Measurements from ENCODE around the gene FCGBP.
"Not testable (repeated sequence)": the region's sequence is repeated elsewhere in the genome, so short reads cannot be mapped to it uniquely, and the experiment has no call there.

FCGBP gene

GRCh38 chr19:39906283-39906682, 28.2 kb downstream of the FCGBP start:
- TF ChIP-seq MYC (IDR thresholded peaks at IDR 0.05; ENCODE audit: low read depth, low read length) (no peak), MAX (IDR thresholded peaks at IDR 0.05; ENCODE audit: low read depth, low read length) (no peak), POLR2A (IDR thresholded peaks at IDR 0.05; ENCODE audit: extremely low read depth, insufficient read length) (no peak)
- TF ChIP-seq, protein P1, sequence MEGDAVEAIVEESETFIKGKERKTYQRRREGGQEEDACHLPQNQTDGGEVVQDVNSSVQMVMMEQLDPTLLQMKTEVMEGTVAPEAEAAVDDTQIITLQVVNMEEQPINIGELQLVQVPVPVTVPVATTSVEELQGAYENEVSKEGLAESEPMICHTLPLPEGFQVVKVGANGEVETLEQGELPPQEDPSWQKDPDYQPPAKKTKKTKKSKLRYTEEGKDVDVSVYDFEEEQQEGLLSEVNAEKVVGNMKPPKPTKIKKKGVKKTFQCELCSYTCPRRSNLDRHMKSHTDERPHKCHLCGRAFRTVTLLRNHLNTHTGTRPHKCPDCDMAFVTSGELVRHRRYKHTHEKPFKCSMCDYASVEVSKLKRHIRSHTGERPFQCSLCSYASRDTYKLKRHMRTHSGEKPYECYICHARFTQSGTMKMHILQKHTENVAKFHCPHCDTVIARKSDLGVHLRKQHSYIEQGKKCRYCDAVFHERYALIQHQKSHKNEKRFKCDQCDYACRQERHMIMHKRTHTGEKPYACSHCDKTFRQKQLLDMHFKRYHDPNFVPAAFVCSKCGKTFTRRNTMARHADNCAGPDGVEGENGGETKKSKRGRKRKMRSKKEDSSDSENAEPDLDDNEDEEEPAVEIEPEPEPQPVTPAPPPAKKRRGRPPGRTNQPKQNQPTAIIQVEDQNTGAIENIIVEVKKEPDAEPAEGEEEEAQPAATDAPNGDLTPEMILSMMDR (IDR thresholded peaks at IDR 0.05; ENCODE audit: low read depth, low read length) = no peak
- DNase-seq (ENCODE audit: low read depth) = no peak

GRCh38 chr19:39903486-39904091, 30.8 kb downstream of the FCGBP start:
- not testable (repeated sequence) for DNase-seq (ENCODE audit: low read depth); H3K4me3 ChIP-seq (ENCODE audit: low read depth, low read length)

More at GRCh38 chr19:39906283-39906682, 28.2 kb downstream of the FCGBP start:
- H3K4me3 ChIP-seq (ENCODE audit: low read depth, low read length) = no peak overlapping the region

DNA sequence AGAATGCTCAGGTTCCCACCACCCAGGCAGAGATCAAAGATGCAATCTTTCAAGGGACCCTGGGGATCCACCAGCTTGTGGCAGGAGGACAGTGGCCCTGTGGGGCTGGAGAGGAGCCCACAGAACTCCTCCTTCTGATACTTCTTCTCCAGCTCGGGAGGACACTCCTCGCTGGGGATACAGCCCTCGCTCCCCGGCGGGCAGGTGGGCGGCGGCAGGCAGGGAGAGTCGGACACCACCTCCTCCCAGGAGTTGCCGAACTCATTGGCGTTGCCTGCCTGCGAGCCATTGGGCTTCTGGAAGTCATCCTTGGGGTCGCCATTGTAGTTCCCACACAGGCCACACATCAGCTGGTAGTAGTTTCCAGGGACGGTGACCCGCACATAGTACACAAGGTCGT, 32.1 kb downstream of the FCGBP start:
- not testable (repeated sequence) for H3K4me3 ChIP-seq (ENCODE audit: low read depth, low read length); DNase-seq (ENCODE audit: low read depth)

DNA sequence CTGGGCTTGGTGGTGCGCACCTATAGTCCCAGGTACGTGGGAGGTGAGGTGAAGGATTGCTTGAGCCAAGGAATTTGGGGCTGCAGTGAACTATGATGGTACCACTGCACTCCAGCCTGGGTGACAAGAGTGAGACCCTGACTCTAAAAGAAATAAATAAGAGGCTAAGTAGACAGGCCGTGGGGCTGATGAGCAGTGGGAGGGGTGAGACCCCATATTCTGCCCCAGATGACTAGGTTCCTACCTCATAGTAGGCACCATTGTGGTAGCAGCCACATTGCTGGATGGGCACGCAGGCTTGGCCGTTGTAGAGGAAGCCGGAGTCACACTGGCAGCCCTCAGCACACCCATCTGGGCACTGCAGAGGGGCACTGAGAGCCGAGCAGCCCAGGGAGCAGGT, 32.8 kb downstream of the FCGBP start:
- not testable (repeated sequence) for DNase-seq (ENCODE audit: low read depth)

DNA sequence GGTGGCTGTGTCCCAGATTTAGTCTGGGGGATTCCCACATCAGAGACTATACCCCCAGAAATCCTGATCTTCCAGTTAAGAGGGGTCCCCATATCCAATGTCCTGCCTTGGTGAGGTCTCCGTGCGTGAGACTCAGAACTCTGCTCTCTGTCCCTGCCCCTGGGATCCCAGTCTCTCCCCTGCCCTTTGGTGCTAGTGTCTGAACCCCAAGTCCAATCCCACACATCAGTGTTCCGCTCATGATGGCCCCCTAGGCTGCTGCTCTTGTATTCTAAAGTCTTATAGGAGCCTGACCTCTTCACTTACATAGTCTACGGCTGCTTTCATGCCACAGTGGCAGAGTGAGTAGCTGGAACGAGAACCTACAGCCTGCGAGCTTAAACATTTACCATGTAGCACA, 35.6 kb downstream of the FCGBP start:
- not testable (repeated sequence) for DNase-seq (ENCODE audit: low read depth); H3K4me3 ChIP-seq (ENCODE audit: low read depth, low read length)

More for the DNA sequence above, 32.8 kb downstream of the FCGBP start:
- H3K4me3 ChIP-seq (ENCODE audit: low read depth, low read length) = not testable (repeated sequence)

DNA sequence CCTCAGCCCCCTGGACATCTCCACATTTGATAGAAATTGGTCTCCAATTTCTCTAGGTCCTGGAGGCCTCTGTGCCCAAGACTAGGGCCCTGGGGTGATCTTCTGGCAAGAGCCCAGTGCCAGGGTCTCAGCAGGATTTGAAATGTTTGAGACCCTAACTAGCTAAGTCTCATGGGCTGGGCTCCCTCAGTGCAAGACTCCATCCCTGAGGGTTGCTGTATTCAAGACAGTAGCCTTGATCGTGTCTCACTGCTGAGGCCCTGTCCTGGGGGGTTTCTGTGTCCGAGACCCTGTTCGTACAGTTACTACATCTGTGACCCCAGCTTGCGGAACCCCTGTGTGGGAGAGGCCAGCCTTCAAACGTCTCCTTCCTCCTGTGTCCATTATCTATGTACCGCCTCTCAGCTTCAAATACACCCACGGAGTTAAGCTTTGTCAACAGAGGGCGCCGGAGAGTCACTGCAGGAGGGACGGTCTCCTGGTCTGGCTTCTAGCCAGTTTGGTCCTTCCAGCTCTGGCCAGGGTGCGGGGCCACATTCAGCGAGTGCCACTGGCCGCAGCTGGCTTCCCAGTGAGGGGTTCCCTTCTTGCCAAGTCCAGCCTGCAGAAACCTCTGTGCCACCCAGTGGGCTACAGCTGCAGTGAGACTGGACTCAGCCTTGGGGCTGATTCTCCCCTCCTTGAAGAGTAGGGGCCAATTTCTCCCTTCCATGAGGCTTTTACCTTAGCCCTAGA, 36.8 kb downstream of the FCGBP start:
- DNase-seq (ENCODE audit: low read depth) = peak; percentile 41
- not testable (repeated sequence) for H3K4me3 ChIP-seq (ENCODE audit: low read depth, low read length)

DNA sequence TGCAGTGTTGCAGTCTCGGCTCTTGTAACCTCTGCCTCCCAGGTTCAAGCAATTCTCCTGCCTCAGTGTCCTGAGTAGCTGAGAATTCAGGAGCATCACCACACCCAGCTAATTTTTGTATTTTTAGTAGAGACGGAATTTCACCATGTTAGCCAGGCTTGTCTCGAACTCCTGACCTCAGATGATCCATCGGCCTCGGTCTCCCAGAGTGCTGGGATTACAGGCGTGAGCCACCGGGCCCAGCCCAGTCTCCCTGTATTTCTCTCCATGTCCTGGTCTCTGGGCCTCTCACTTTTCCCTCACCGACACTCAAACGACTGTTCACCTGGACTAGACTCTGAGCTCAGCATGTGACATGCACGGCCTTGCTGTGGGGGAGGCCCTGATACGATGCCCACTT, 39.3 kb downstream of the FCGBP start:
- not testable (repeated sequence) for H3K4me3 ChIP-seq (ENCODE audit: low read depth, low read length); DNase-seq (ENCODE audit: low read depth)

- not testable (repeated sequence) for DNase-seq (ENCODE audit: low read depth); H3K4me3 ChIP-seq (ENCODE audit: low read depth, low read length)
Observed at GRCh38 chr19:39894236-39894606, 40.2 kb downstream of the FCGBP start.

GRCh38 chr19:39893366-39894235, 40.8 kb downstream of the FCGBP start:
- DNase-seq (ENCODE audit: low read depth); H3K4me3 ChIP-seq (ENCODE audit: low read depth, low read length): not testable (repeated sequence)

DNA sequence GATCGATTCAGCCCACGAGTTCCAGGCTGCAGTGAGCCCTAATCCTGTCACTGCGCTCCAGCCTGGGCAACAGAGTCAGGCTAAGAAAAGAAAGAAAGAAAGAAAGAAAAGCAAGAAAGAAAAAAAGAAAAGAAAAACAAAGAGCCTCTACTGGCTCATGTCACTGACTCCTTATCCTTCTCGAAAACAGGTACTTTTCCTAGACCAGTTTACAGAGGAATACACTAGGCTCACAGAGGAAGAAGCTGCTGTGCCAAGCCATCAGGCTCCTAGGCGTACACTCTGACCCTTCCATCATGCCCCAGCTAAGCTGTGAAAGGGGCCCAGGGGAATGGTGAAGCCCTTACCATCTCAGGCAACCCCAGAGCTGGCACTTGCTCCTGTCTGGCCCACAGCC, 41.9 kb downstream of the FCGBP start:
- not testable (repeated sequence) for DNase-seq (ENCODE audit: low read depth); H3K4me3 ChIP-seq (ENCODE audit: low read depth, low read length)

DNA sequence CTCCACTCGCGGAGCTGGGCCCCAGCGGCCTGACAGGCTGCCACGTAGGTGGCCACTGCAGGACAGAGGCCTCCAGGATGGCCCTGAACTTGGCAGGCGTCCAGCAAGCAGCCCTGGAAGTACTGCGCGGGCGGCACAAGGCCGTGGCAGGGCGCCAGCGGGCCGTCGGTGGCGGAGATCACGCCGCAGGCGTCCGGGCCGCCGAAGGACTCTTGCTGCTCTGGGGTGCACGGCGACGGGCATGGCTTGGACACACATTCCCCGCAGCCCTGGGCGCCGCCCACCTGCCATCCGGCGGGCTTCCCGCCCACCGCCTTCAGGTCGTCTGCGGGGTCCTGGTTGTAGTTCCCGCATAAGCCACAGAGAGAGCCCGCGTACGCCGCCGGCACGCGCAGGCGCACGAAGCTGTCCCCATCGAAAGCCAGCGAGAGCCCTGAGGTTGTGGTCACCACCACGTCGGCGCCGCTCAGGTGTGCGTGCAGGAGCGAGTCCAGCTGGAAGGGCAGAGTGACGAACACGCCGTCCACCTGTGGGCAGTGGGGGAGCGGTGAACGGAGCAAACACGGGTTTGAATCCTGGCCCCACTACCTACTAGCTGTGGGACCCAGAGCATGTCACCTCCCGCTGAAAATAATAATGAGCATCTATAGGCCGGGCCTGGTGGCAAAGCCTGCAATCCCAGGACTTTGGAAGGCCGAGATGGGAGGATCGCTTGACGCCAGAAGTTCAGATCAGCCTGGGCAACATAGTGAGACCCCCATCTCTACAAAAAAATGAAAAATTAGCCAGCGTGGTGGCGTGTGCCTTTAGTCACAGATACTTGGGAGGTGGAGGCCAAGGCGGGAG, 42.6 kb downstream of the FCGBP start:
- not testable (repeated sequence) for H3K4me3 ChIP-seq (ENCODE audit: low read depth, low read length); DNase-seq (ENCODE audit: low read depth)
